Thyroid gland (tissue), 4 donors: ENCODE data around the gene PTCH2. TPM values are rescaled to one million over a fixed set of nuclear protein-coding genes. Genes with fewer than 3 reads are reported as not detected.

Experiments
- DNase-seq, 2 donors: peaks; one replicate each; pipeline ENCODE4 v3.0.0-alpha.2; 2019
- H3K27ac ChIP-seq, 3 donors: fragments of 200-600 bp; sonication (generic); 1 replicate in 2 of 3; 2 replicates in 1 of 3; pipeline ENCODE4 v1.5.1; 2016 to 2019; ENCODE audit warnings: mild to moderate bottlenecking in 1 of 3, moderate library complexity in 1 of 3
- H3K27me3 ChIP-seq: fragments of 200-600 bp; sonication (generic); one replicate; pipeline ENCODE4 v1.5.1; 2019
- H3K36me3 ChIP-seq, 2 donors: fragments of 200-600 bp; sonication (generic); one replicate each; pipeline ENCODE4 v1.5.1; 2016 to 2019
- H3K4me1 ChIP-seq, 2 donors: fragments of 200-600 bp; sonication (generic); one replicate each; pipeline ENCODE4 v1.5.1; 2017 to 2019
- H3K4me3 ChIP-seq, 3 donors: fragments of 200-600 bp; sonication (generic); replicated peaks in 1 of 3; 1 replicate in 2 of 3; 2 replicates in 1 of 3; pipeline ENCODE4 v1.5.1; 2016; ENCODE audit warnings: mild to moderate bottlenecking in 1 of 3
- H3K9me3 ChIP-seq: fragments of 200-600 bp; sonication (generic); one replicate; pipeline ENCODE4 v1.5.1; 2017
- POLR2A ChIP-seq, 2 donors: fragments of 450-650 bp; IDR thresholded peaks; one replicate each; pipeline ENCODE4 v1.6.1; 2017; ENCODE audit warnings: antibody characterized with exemption in 2 of 2, mild to moderate bottlenecking in 2 of 2, moderate library complexity in 1 of 2
- WGBS, 2 donors: methylation state at CpG; one replicate each; pipeline ENCODE4 v1.1.5; 2017; 5-methylcytosine and 5-hydroxymethylcytosine counted together
- intact Hi-C: fragments of 100-400 bp; cut with DNase I; formaldehyde crosslinking; loops from one replicate; pipeline ENCODE4 v1.15.1; 2023
- small RNA-seq: library from RNA; depleted of rRNA; stranded (forward); fragments of <200 nt; gene quantifications from one replicate; pipeline ENCODE3, GENCODE V24; 2016
- total RNA-seq, 4 donors: library from RNA; depleted of rRNA; stranded (reverse); fragments of >200 nt; gene quantifications; one replicate each; pipeline ENCODE4 v1.2.3, GENCODE V29; 2016
- TF ChIP-seq, protein P1 (sequence below), 6 experiments: fragments of 200-600 bp in 3 of 6; fragments of 450-650 bp in 3 of 6; sonication (generic) in 3 of 6; IDR thresholded peaks; one replicate each; pipeline ENCODE4 v1.5.1; 2016 to 2019; ENCODE audit warnings: antibody characterized with exemption in 6 of 6, mild to moderate bottlenecking in 2 of 6, inconsistent platforms in 1 of 6, moderate library complexity in 1 of 6

The PTCH2 gene
- total RNA-seq, 4 donors from 2014 or later: 0.15 to 1.0 (median 0.52) TPM

- H3K4me1 ChIP-seq: peaks cover 12 to 14% of the 10 kb centered on the region in 2 donors
- no peaks in the 10 kb centered on the region for H3K9me3 ChIP-seq
- peaks cover 11 to 22% of the 10 kb centered on the region in 2 donors for H3K36me3 ChIP-seq
- WGBS, 2 donors: 1% methylated on average over 32 to 34 of the region's 65 CpGs
- H3K4me3 ChIP-seq: peak within 1 kb of the TSS; percentile 57 to 96 (median 71)
- H3K27ac ChIP-seq: peak within 1 kb of the TSS; percentile 88 to 90 (median 89)
- H3K27me3 ChIP-seq: no peaks in the 10 kb centered on the region
- peak; percentile 33 to 94 for TF ChIP-seq POLR2A (IDR thresholded peaks at IDR 0.05)
- TF ChIP-seq, protein P1, sequence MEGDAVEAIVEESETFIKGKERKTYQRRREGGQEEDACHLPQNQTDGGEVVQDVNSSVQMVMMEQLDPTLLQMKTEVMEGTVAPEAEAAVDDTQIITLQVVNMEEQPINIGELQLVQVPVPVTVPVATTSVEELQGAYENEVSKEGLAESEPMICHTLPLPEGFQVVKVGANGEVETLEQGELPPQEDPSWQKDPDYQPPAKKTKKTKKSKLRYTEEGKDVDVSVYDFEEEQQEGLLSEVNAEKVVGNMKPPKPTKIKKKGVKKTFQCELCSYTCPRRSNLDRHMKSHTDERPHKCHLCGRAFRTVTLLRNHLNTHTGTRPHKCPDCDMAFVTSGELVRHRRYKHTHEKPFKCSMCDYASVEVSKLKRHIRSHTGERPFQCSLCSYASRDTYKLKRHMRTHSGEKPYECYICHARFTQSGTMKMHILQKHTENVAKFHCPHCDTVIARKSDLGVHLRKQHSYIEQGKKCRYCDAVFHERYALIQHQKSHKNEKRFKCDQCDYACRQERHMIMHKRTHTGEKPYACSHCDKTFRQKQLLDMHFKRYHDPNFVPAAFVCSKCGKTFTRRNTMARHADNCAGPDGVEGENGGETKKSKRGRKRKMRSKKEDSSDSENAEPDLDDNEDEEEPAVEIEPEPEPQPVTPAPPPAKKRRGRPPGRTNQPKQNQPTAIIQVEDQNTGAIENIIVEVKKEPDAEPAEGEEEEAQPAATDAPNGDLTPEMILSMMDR (IDR thresholded peaks at IDR 0.05): peak in 1 of 6 experiments; percentile 3
- peak; percentile 91 to 92 for DNase-seq
- intact Hi-C loops: loop anchor here (5.0 kb wide), 1 partner anchor 33 kb away; no protein-coding TSS in a partner anchor
These were observed 67.7 kb downstream of the PTCH2 start, which contains the start of gene RPS8 for GRCh38 chr1:44775078-44775929. Gene RPS8, plus strand, starts transcription at chr1:44775540. Its CDS starts 57 bp downstream, at chr1:44775597.

Small RNAs within 50 kb of the gene (small RNA-seq; reads per million reads assigned to genes)
- gene AL136380.1 (not detected), gene SNORD38A (349 reads per million, percentile 98 among the genes with 10 or more reads in this experiment), gene SNORD38B (not detected), gene SNORD46 (2,563 reads per million, percentile 99 among the genes with 10 or more reads in this experiment), gene SNORD55 (not detected)

Other genes with a start within 250 kb of the PTCH2 start
- gene TMEM53, start 168.8 kb downstream of the PTCH2 start, total RNA-seq: 10 to 100 TPM in 1 of 4 donors, 1 to 10 TPM in 3; 3.9 to 10.4 (median 8.0) TPM
- gene ARMH1, start 168.5 kb downstream of the PTCH2 start, total RNA-seq: 1 to 10 TPM in 2 of 4 donors, not detected in 2; 1.3 to 1.9 TPM
- gene RNU5D-1, start 112.1 kb downstream of the PTCH2 start, total RNA-seq: not detected
- 1 to 10 TPM in 2 of 4 donors, under 1 TPM in 2; 0.63 to 1.2 (median 1.0) TPM for gene KIF2C, start 103.4 kb downstream of the PTCH2 start, total RNA-seq
- 1,000 to 10,000 TPM; 1,167 to 2,709 (median 1,595) TPM for gene RPS8, start 67.7 kb downstream of the PTCH2 start, total RNA-seq
- under 1 TPM in 2 of 4 donors, not detected in 2; 0.42 to 0.56 TPM for gene BEST4, start 55.1 kb downstream of the PTCH2 start, total RNA-seq
- gene PLK3, start 42.9 kb downstream of the PTCH2 start, total RNA-seq: 10 to 100 TPM in 3 of 4 donors, 1 to 10 TPM in 1; 7.4 to 18.4 (median 13.6) TPM
- 1 to 10 TPM in 1 of 4 donors, under 1 TPM in 1, not detected in 2; 0.67 to 1.0 TPM for gene DYNLT4, start 35.9 kb downstream of the PTCH2 start, total RNA-seq
- gene BTBD19, start 34.7 kb downstream of the PTCH2 start, total RNA-seq: 10 to 100 TPM in 2 of 4 donors, 1 to 10 TPM in 2; 7.3 to 14.9 (median 9.2) TPM
- gene EIF2B3, start 143.3 kb upstream of the PTCH2 start, total RNA-seq: 10 to 100 TPM; 16.9 to 21.3 (median 19.2) TPM
- gene HECTD3, start 168.1 kb upstream of the PTCH2 start, total RNA-seq: 10 to 100 TPM; 30.8 to 42.6 (median 38.1) TPM
- 100 to 1,000 TPM in 2 of 4 donors, 10 to 100 TPM in 2; 94.5 to 137 (median 99.3) TPM for gene UROD, start 169.0 kb upstream of the PTCH2 start, total RNA-seq